BLaER1 treated with 17β-estradiol and CSF1 and Interleukin-3, amounts not matched to agents 10 nM and 100 nM (cell line): ENCODE results near the gene PCDHGA11.
A peak's percentile ranks its signal among the peaks of the same experiment; 100 is the strongest.
"Not testable (repeated sequence)": the region's sequence is repeated elsewhere in the genome, so short reads cannot be mapped to it uniquely, and the experiment has no call there.

Experiments used
- H3K27ac ChIP-seq, 11 experiments: shearing (Covaris generic); formaldehyde crosslinking; 2 replicates each; pipeline ENCODE4 v1.8.1; 2022
- H3K27me3 ChIP-seq, 11 experiments: shearing (Covaris generic); formaldehyde crosslinking; 2 replicates each; pipeline ENCODE4 v1.8.1; 2022
- H3K36me3 ChIP-seq, 11 experiments: shearing (Covaris generic); formaldehyde crosslinking; 2 replicates each; pipeline ENCODE4 v1.8.1; 2022
- H3K4me1 ChIP-seq, 10 experiments: shearing (Covaris generic); formaldehyde crosslinking; 2 replicates each; pipeline ENCODE4 v1.8.1; 2022
- H3K4me2 ChIP-seq, 11 experiments: shearing (Covaris generic); formaldehyde crosslinking; 2 replicates each; pipeline ENCODE4 v1.8.1; 2022
- H3K4me3 ChIP-seq, 10 experiments: shearing (Covaris generic); formaldehyde crosslinking; 2 replicates each; pipeline ENCODE4 v1.8.1; 2022
- H3K9ac ChIP-seq, 11 experiments: shearing (Covaris generic); formaldehyde crosslinking; 2 replicates each; pipeline ENCODE4 v1.8.1; 2022
- H3K9me3 ChIP-seq, 11 experiments: shearing (Covaris generic); formaldehyde crosslinking; replicated peaks in 1 of 11; 2 replicates each; pipeline ENCODE4 v1.8.1; 2022
- H4K20me1 ChIP-seq, 11 experiments: shearing (Covaris generic); formaldehyde crosslinking; 2 replicates each; pipeline ENCODE4 v1.8.1; 2022
- Cebpa-rat ChIP-seq, 11 experiments: shearing (Covaris generic); IDR thresholded peaks; 2 replicates each; pipeline ENCODE4 v1.8.1; 2022

PCDHGA11 gene

DNA sequence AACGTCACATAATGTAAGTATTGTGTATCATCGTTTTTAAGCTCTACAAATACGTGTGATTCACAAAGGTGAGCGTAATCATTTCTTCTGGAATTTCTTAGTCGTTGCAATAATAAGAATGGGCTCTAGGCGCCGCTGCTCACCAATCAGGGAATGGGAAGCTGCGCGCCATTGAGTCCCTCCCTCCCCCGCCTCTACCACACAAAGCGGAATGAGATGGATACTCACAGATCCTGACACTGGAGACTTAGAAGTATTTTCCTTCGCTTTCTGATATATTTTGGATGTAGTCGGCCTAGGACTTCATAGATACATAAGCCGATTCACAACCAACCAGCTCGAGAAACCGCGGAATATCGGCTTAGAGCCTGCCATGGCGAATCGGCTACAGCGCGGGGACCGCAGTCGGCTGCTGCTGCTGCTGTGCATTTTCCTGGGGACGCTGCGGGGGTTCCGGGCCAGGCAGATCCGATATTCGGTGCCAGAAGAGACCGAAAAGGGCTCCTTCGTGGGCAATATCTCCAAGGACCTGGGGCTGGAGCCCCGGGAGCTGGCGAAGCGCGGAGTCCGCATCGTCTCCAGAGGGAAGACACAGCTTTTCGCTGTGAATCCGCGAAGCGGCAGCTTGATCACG is at the start of gene PCDHGA11:
PCDHGA11 (plus strand) TSS at position 197 of the 634 bp plus-strand sequence; CDS start at position 374, 177 bp downstream.
- no peak within 1 kb of the TSS for H3K4me2 ChIP-seq
- H4K20me1 ChIP-seq: no peaks in the 10 kb centered on the region
- no peak for TF ChIP-seq Cebpa-rat (IDR thresholded peaks at IDR 0.05)
- peaks cover 0 to 51% (median 27%) of the 10 kb centered on the region in 11 experiments; a peak in 14 of 22 replicates for H3K36me3 ChIP-seq
- H3K4me3 ChIP-seq: peak within 1 kb of the TSS in 6 of 10 experiments; percentile 2 to 35 (median 16); a peak in 4 of 20 replicates
- H3K27ac ChIP-seq: no peak within 1 kb of the TSS
- peaks cover 8 to 42% (median 31%) of the 10 kb centered on the region in 11 experiments; a peak in 20 of 22 replicates for H3K27me3 ChIP-seq
- H3K9me3 ChIP-seq: peaks cover 63 to 77% (median 70%) of the 10 kb centered on the region in 11 experiments
- no peak within 1 kb of the TSS for H3K9ac ChIP-seq
- peaks cover 0 to 3% (median 0%) of the 10 kb centered on the region in 10 experiments; a peak in 2 of 20 replicates for H3K4me1 ChIP-seq

DNA sequence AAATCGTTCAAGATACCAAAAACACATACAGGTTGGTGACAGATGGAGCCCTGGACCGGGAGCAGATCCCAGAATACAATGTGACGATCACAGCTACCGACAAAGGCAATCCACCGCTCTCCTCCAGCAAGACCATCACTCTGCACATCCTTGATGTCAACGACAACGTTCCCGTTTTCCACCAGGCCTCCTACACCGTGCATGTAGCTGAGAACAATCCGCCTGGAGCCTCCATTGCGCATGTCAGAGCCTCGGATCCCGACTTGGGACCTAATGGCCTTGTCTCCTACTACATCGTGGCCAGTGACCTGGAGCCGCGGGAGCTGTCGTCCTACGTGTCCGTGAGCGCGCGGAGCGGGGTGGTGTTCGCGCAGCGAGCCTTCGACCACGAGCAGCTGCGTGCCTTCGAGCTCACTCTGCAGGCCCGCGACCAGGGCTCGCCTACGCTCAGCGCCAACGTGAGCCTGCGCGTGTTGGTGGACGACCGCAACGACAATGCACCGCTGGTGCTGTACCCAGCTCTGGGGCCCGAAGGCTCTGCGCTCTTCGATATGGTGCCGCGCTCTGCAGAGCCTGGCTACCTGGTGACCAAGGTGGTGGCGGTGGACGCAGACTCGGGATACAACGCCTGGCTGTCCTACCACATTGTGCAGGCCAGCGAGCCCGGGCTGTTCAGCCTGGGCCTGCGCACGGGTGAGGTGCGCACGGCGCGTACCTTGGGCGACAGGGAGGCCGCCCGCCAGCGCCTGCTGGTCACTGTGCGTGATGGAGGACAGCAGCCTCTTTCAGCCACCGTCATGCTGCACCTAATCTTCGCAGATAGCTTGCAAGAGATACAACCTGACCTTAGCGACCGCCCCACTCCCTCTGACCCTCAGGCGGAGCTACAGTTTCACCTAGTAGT is 49.0 kb upstream of the PCDHGA11 start:
- peaks cover 73 to 85% (median 77%) of the 10 kb centered on the region in 11 experiments for H3K9me3 ChIP-seq
- no peak overlapping the region for H3K9ac ChIP-seq
- H3K4me2 ChIP-seq: no peak overlapping the region
- no peak overlapping the region; a peak in 1 of 20 replicates for H3K4me3 ChIP-seq
- no peak overlapping the region for H3K27ac ChIP-seq
- no peak for TF ChIP-seq Cebpa-rat (IDR thresholded peaks at IDR 0.05)
- H4K20me1 ChIP-seq: no peaks in the 10 kb centered on the region
- peaks cover 0 to 9% (median 0%) of the 10 kb centered on the region in 11 experiments; a peak in 4 of 22 replicates for H3K36me3 ChIP-seq
- peaks cover 0 to 6% (median 0%) of the 10 kb centered on the region in 11 experiments; a peak in 2 of 22 replicates for H3K27me3 ChIP-seq
- H3K4me1 ChIP-seq: no peaks in the 10 kb centered on the region

DNA sequence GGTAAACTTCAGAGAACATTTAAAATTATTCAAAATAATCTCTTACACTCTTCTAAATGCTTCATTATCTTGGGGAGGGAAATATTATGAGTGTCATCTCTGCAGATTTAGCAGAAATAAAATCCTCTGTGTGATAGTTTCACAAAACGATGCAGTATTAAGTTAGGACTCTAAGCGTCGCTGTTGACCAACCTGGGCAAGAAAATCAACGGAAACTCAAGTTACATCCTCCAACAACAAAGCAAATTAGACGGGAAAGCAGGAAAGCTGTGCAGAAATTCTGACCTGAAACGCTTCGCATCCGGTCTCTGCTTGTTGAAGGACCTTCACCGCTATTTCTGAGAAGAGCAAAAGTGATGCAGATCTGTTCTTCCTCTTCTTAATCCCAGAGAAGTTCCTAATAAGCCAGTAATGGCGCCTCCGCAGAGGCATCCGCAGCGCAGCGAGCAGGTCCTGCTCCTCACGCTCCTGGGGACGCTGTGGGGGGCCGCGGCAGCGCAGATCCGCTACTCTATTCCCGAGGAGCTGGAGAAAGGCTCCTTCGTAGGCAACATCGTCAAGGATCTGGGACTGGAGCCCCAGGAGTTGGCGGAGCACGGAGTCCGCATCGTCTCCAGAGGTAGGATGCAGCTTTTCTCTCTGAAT is 47.1 kb upstream of the PCDHGA11 start, which contains the start of gene PCDHGA6:
PCDHGA6 (plus strand) TSS at position 219 of the 645 bp plus-strand sequence; CDS start at position 412, 193 bp downstream.
- no peaks in the 10 kb centered on the region for H3K4me1 ChIP-seq
- H3K4me2 ChIP-seq: no peak within 1 kb of the TSS
- H3K27ac ChIP-seq: no peak within 1 kb of the TSS
- H3K27me3 ChIP-seq: peaks cover 0 to 6% (median 0%) of the 10 kb centered on the region in 11 experiments; a peak in 2 of 22 replicates
- no peaks in the 10 kb centered on the region for H4K20me1 ChIP-seq
- H3K36me3 ChIP-seq: peaks cover 0 to 9% (median 0%) of the 10 kb centered on the region in 11 experiments; a peak in 4 of 22 replicates
- TF ChIP-seq Cebpa-rat (IDR thresholded peaks at IDR 0.05): no peak
- H3K9me3 ChIP-seq: peaks cover 77 to 90% (median 85%) of the 10 kb centered on the region in 11 experiments
- no peak within 1 kb of the TSS for H3K9ac ChIP-seq
- H3K4me3 ChIP-seq: peak within 1 kb of the TSS in 1 of 10 experiments; percentile 11; a peak in 2 of 20 replicates

DNA sequence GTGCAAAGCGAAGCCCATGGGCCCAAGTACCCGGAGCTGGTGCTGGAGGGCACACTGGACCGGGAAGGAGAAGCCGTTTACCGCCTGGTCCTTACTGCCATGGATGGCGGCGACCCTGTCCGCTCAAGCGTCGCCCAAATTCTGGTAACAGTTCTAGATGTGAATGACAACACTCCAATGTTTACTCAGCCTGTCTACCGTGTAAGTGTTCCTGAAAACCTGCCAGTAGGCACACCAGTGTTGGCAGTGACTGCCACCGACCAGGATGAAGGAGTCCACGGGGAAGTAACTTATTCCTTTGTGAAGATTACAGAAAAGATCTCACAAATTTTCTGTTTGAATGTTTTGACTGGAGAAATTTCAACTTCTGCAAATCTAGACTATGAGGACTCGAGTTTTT is 46.2 kb upstream of the PCDHGA11 start:
- H3K4me3 ChIP-seq: no peak overlapping the region
- no peaks in the 10 kb centered on the region for H3K4me1 ChIP-seq
- no peak overlapping the region for H3K4me2 ChIP-seq
- H3K27me3 ChIP-seq: peaks cover 0 to 6% (median 0%) of the 10 kb centered on the region in 11 experiments; a peak in 2 of 22 replicates
- no peak overlapping the region for H3K9ac ChIP-seq
- no peak overlapping the region for H3K27ac ChIP-seq
- no peaks in the 10 kb centered on the region for H4K20me1 ChIP-seq
- peaks cover 0 to 9% (median 0%) of the 10 kb centered on the region in 11 experiments; a peak in 4 of 22 replicates for H3K36me3 ChIP-seq
- H3K9me3 ChIP-seq: peaks cover 77 to 90% (median 84%) of the 10 kb centered on the region in 11 experiments
- no peak for TF ChIP-seq Cebpa-rat (IDR thresholded peaks at IDR 0.05)

DNA sequence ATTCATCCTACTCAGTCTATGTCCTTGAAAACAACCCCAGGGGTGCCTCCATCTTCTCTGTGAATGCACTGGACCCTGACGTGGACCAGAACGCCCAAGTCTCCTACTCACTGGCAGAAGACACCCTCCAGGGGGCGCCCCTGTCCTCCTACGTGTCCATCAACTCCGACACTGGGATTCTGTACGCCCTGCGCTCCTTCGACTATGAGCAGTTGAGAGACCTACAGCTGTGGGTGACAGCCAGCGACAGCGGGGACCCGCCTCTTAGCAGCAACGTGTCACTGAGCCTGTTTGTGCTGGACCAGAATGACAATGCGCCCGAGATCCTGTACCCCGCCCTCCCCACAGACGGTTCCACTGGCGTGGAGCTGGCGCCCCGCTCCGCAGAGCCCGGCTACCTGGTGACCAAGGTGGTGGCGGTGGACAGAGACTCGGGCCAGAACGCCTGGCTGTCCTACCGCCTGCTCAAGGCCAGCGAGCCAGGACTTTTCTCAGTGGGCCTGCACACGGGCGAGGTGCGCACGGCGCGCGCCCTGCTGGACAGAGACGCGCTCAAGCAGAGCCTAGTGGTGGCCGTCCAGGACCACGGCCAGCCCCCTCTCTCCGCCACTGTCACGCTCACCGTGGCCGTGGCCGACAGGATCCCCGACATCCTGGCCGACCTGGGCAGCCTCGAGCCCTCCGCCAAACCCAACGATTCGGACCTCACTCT is 45.3 kb upstream of the PCDHGA11 start:
- H4K20me1 ChIP-seq, H3K27me3 ChIP-seq, H3K9ac ChIP-seq, H3K36me3 ChIP-seq, H3K27ac ChIP-seq, H3K4me3 ChIP-seq, H3K4me1 ChIP-seq, H3K4me2 ChIP-seq: not testable (repeated sequence)
- peaks cover 69 to 86% (median 75%) of the 10 kb centered on the region in 11 experiments for H3K9me3 ChIP-seq

DNA sequence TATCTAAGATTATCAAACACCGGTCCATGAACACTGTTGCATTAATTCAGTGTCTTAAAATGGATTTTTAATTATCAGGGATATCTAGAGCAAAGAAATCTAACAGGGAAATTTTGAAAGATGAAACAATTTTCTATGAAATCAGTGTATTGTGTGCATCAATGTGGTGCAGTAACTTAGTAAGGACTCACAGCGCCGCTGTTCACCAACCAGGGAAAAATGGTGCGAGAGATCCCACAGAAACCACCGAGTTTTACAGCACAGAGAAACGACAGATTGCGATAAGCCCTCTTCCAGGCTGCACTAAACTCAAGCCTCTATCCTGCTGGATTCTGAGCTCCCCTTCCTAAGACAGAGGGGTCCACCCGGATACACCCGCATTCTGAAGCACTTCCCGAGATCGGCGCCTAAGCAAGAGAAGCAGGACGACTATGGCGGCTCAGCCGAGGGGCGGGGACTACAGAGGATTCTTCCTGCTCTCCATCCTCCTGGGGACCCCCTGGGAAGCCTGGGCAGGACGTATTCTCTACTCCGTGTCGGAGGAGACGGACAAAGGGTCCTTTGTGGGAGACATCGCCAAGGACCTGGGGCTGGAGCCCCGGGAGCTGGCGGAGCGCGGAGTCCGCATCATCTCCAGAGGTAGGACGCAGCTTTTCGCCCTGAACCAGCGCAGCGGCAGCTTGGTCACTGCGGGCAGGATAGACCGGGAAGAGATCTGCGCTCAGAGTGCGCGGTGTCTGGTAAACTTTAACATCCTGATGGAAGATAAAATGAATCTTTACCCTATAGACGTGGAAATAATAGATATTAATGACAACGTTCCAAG is 38.2 kb upstream of the PCDHGA11 start, which contains the start of gene PCDHGA7:
PCDHGA7 (plus strand) TSS at position 274 of the 826 bp plus-strand sequence; CDS start at position 432, 158 bp downstream.
- Histone ChIP-seq H3K4me1 (no peaks in the 10 kb centered on the region), H3K36me3 (peaks cover 0 to 4% (median 0%) of the 10 kb centered on the region in 11 experiments; a peak in 1 of 22 replicates), H3K27ac (no peak within 1 kb of the TSS), H4K20me1 (no peaks in the 10 kb centered on the region), H3K27me3 (no peaks in the 10 kb centered on the region), H3K4me2 (no peak within 1 kb of the TSS), H3K9me3 (peaks cover 47 to 79% (median 52%) of the 10 kb centered on the region in 11 experiments), H3K4me3 (no peak within 1 kb of the TSS), H3K9ac (no peak within 1 kb of the TSS)
- TF ChIP-seq Cebpa-rat (IDR thresholded peaks at IDR 0.05): no peak

DNA sequence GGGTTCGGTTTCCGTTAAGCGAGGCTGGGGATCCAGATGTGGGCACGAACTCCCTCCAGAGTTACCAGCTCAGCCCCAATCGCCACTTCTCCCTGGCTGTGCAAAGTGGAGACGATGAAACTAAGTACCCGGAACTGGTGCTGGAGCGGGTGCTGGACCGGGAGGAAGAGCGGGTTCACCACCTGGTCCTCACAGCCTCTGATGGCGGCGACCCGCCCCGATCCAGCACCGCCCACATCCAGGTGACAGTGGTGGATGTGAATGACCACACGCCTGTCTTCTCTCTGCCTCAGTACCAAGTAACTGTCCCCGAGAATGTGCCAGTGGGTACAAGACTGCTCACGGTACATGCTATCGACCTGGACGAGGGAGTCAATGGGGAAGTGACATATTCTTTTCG is 37.5 kb upstream of the PCDHGA11 start:
- Histone ChIP-seq H3K36me3 (peaks cover 0 to 4% (median 0%) of the 10 kb centered on the region in 11 experiments; a peak in 1 of 22 replicates), H3K27ac (no peak overlapping the region), H4K20me1 (no peaks in the 10 kb centered on the region), H3K4me3 (no peak overlapping the region), H3K4me1 (no peaks in the 10 kb centered on the region), H3K9me3 (peaks cover 47 to 75% (median 54%) of the 10 kb centered on the region in 11 experiments), H3K9ac (no peak overlapping the region), H3K27me3 (no peaks in the 10 kb centered on the region), H3K4me2 (no peak overlapping the region)
- no peak for TF ChIP-seq Cebpa-rat (IDR thresholded peaks at IDR 0.05)
